NOMO-1 treated with dmso at 0.1 percent for 144 hours (cell line): ENCODE results near the gene HABP2.

ENCODE experiments used
- DNase-seq: peaks from one replicate; lab custom pipeline; 2025; ENCODE audit not compliant: unreplicated experiment; lab: John Stamatoyannopoulos, UW

Gene HABP2

GRCh38 chr10:113552701-113553100, at the start of gene HABP2:
Gene HABP2 (plus strand): TSS chr10:113553053. CDS start chr10:113553122, 69 bp downstream.
- no peak for DNase-seq

GRCh38 chr10:113503930-113504329, 48.9 kb upstream of the HABP2 start:
- no peak for DNase-seq

GRCh38 chr10:113504423-113504822, 48.4 kb upstream of the HABP2 start:
- DNase-seq, result no peak

- DNase-seq, result no peak
These were observed 46.4 kb upstream of the HABP2 start for GRCh38 chr10:113506476-113506875.

GRCh38 chr10:113511419-113511818, 41.4 kb upstream of the HABP2 start:
- no peak for DNase-seq

- no peak for DNase-seq
These were observed 37.7 kb upstream of the HABP2 start for GRCh38 chr10:113515161-113515560.

- DNase-seq, result no peak
These were observed 37.3 kb upstream of the HABP2 start for GRCh38 chr10:113515601-113516000.

GRCh38 chr10:113516061-113516460, 36.8 kb upstream of the HABP2 start:
- DNase-seq, result no peak

- DNase-seq, result no peak
These were observed 35.5 kb upstream of the HABP2 start for GRCh38 chr10:113517165-113517900.

- no peak for DNase-seq
These were observed 35.0 kb upstream of the HABP2 start for GRCh38 chr10:113517901-113518260.

GRCh38 chr10:113518415-113518814, 34.4 kb upstream of the HABP2 start:
- DNase-seq, result no peak

GRCh38 chr10:113518816-113519591, 33.8 kb upstream of the HABP2 start:
- no peak for DNase-seq

GRCh38 chr10:113519681-113520115, 33.2 kb upstream of the HABP2 start:
- DNase-seq, result no peak

- no peak for DNase-seq
These were observed 32.6 kb upstream of the HABP2 start for GRCh38 chr10:113520261-113520660.

- peak; percentile 23 for DNase-seq
These were observed 32.0 kb upstream of the HABP2 start for GRCh38 chr10:113520690-113521474.

GRCh38 chr10:113521475-113521795, 31.4 kb upstream of the HABP2 start:
- DNase-seq, result no peak

GRCh38 chr10:113522460-113522859, 30.4 kb upstream of the HABP2 start:
- no peak for DNase-seq

- no peak for DNase-seq
These were observed 29.8 kb upstream of the HABP2 start for GRCh38 chr10:113523071-113523470.

- DNase-seq, result no peak
These were observed 29.2 kb upstream of the HABP2 start for GRCh38 chr10:113523628-113524027.

GRCh38 chr10:113524120-113524519, 28.7 kb upstream of the HABP2 start:
- no peak for DNase-seq

- no peak for DNase-seq
These were observed 28.0 kb upstream of the HABP2 start for GRCh38 chr10:113524539-113525490.
